ENCODE results near the gene CDH15.

CDH15 gene

GRCh38 chr16:89189358-89190025 lies 17.9 kb downstream of the CDH15 start:
- H3K4me3 ChIP-seq (ENCODE audit: control insufficient read depth, low read depth, low read length), result no peak overlapping the region
- no peak for DNase-seq (ENCODE audit: low read depth)
- no peak for TF ChIP-seq CTCF (IDR thresholded peaks at IDR 0.05; ENCODE audit: control insufficient read depth, insufficient read depth, low read depth, low read length, missing control alignments)

- H3K4me3 ChIP-seq (ENCODE audit: control insufficient read depth, low read depth, low read length), result no peak overlapping the region
- DNase-seq (ENCODE audit: low read depth), result no peak
- TF ChIP-seq CTCF (IDR thresholded peaks at IDR 0.05; ENCODE audit: control insufficient read depth, insufficient read depth, low read depth, low read length, missing control alignments), result no peak
Measured at GRCh38 chr16:89190150-89190958, 18.8 kb downstream of the CDH15 start.

- DNase-seq (ENCODE audit: low read depth), result no peak
- no peak for TF ChIP-seq CTCF (IDR thresholded peaks at IDR 0.05; ENCODE audit: control insufficient read depth, insufficient read depth, low read depth, low read length, missing control alignments)
- no peak overlapping the region for H3K4me3 ChIP-seq (ENCODE audit: control insufficient read depth, low read depth, low read length)
Measured at GRCh38 chr16:89191033-89191900, 19.7 kb downstream of the CDH15 start.

- peak overlapping the region; percentile 49 for H3K4me3 ChIP-seq (ENCODE audit: control insufficient read depth, low read depth, low read length)
- no peak for DNase-seq (ENCODE audit: low read depth)
- TF ChIP-seq CTCF (IDR thresholded peaks at IDR 0.05; ENCODE audit: control insufficient read depth, insufficient read depth, low read depth, low read length, missing control alignments), result no peak
Measured at GRCh38 chr16:89191901-89192185, 20.3 kb downstream of the CDH15 start.

- peak; percentile 64 for DNase-seq (ENCODE audit: low read depth)
- peak overlapping the region; percentile 49 for H3K4me3 ChIP-seq (ENCODE audit: control insufficient read depth, low read depth, low read length)
Measured at GRCh38 chr16:89192186-89192955, 20.8 kb downstream of the CDH15 start.

- no peak for TF ChIP-seq CTCF (IDR thresholded peaks at IDR 0.05; ENCODE audit: control insufficient read depth, insufficient read depth, low read depth, low read length, missing control alignments)
- DNase-seq (ENCODE audit: low read depth), result peak; percentile 7
- no peak overlapping the region; the same call in 1 of the 2 replicates for H3K4me3 ChIP-seq (ENCODE audit: control insufficient read depth, low read depth, low read length)
Measured at GRCh38 chr16:89192956-89193575, 21.5 kb downstream of the CDH15 start.
